ENCODE data around the gene DHFR2.
"Not testable (repeated sequence)": the region's sequence is repeated elsewhere in the genome, so short reads cannot be mapped to it uniquely, and the experiment has no call there.

Gene DHFR2

GRCh38 chr3:94065819-94066480 lies 3.2 kb upstream of the DHFR2 start:
- in situ Hi-C loops (cut with HindIII; ENCODE audit: low sequenced_read_pairs): no loop called here

GRCh38 chr3:94065122-94065521 lies 2.4 kb upstream of the DHFR2 start:
- in situ Hi-C loops (cut with HindIII; ENCODE audit: low sequenced_read_pairs): no loop called here

GRCh38 chr3:94064243-94064860 lies 1.6 kb upstream of the DHFR2 start:
- in situ Hi-C loops (cut with HindIII; ENCODE audit: low sequenced_read_pairs): no loop called here

GRCh38 chr3:94063496-94064119 lies 892 bp upstream of the DHFR2 start:
- in situ Hi-C loops (cut with HindIII; ENCODE audit: low sequenced_read_pairs): no loop called here

- in situ Hi-C loops (cut with HindIII; ENCODE audit: low sequenced_read_pairs): no loop called here
These were observed 1.4 kb downstream of the DHFR2 start for GRCh38 chr3:94061297-94061696.

- in situ Hi-C loops (cut with HindIII; ENCODE audit: low sequenced_read_pairs): no loop called here
These were observed 12.2 kb downstream of the DHFR2 start for GRCh38 chr3:94050546-94050945.

GRCh38 chr3:94049267-94049666 lies 13.4 kb downstream of the DHFR2 start:
- in situ Hi-C loops (cut with HindIII; ENCODE audit: low sequenced_read_pairs): no loop called here

- in situ Hi-C loops (cut with HindIII; ENCODE audit: low sequenced_read_pairs): no loop called here
These were observed 16.2 kb downstream of the DHFR2 start for GRCh38 chr3:94046533-94046932.

- in situ Hi-C loops (cut with HindIII; ENCODE audit: low sequenced_read_pairs): not testable (repeated sequence)
These were observed 18.4 kb downstream of the DHFR2 start for GRCh38 chr3:94044100-94044936.

GRCh38 chr3:94043285-94043684 lies 19.4 kb downstream of the DHFR2 start:
- in situ Hi-C loops (cut with HindIII; ENCODE audit: low sequenced_read_pairs): no loop called here

- in situ Hi-C loops (cut with HindIII; ENCODE audit: low sequenced_read_pairs): no loop called here
These were observed 25.7 kb downstream of the DHFR2 start for GRCh38 chr3:94036909-94037507.

GRCh38 chr3:94028093-94028837 lies 34.5 kb downstream of the DHFR2 start, which contains the start of gene STX19:
Gene STX19, minus strand, starts transcription at chr3:94028597. Its CDS starts 13,328 bp downstream, at chr3:94015269.
- in situ Hi-C loops (cut with HindIII; ENCODE audit: low sequenced_read_pairs): no loop called here

GRCh38 chr3:94026623-94027022 lies 36.1 kb downstream of the DHFR2 start:
- in situ Hi-C loops (cut with HindIII; ENCODE audit: low sequenced_read_pairs): no loop called here

GRCh38 chr3:94024385-94024784 lies 38.3 kb downstream of the DHFR2 start:
- in situ Hi-C loops (cut with HindIII; ENCODE audit: low sequenced_read_pairs): no loop called here

- in situ Hi-C loops (cut with HindIII; ENCODE audit: low sequenced_read_pairs): no loop called here
These were observed 42.4 kb downstream of the DHFR2 start for GRCh38 chr3:94020293-94020692.

- in situ Hi-C loops (cut with HindIII; ENCODE audit: low sequenced_read_pairs): no loop called here
These were observed 43.1 kb downstream of the DHFR2 start for GRCh38 chr3:94019659-94020058.

GRCh38 chr3:94015025-94015424 lies 47.7 kb downstream of the DHFR2 start:
- in situ Hi-C loops (cut with HindIII; ENCODE audit: low sequenced_read_pairs): no loop called here

- in situ Hi-C loops (cut with HindIII; ENCODE audit: low sequenced_read_pairs): no loop called here
These were observed 50.5 kb downstream of the DHFR2 start for GRCh38 chr3:94012185-94012584.

GRCh38 chr3:94011233-94011711 lies 51.4 kb downstream of the DHFR2 start:
- in situ Hi-C loops (cut with HindIII; ENCODE audit: low sequenced_read_pairs): no loop called here

- in situ Hi-C loops (cut with HindIII; ENCODE audit: low sequenced_read_pairs): no loop called here
These were observed 53.1 kb downstream of the DHFR2 start for GRCh38 chr3:94009608-94010007.

All from endothelial cell of hepatic sinusoid (primary cell).